HEK293 (cell line): ENCODE data around the gene XIRP2.

Experiments used
- CTCF ChIA-PET: fragments of 350-600 bp; formaldehyde crosslinking; extraction: SDS; loops from one replicate; lab custom pipeline; 2021; ENCODE audit warnings: antibody characterized with exemption; lab: Yijun Ruan, JAX
- POLR2A ChIA-PET: fragments of 300-600 bp; formaldehyde crosslinking; extraction: SDS; loops from one replicate; lab custom pipeline; 2020; ENCODE audit warnings: antibody characterized with exemption, inconsistent platforms; lab: Yijun Ruan, JAX
- H3K27ac ChIP-seq: fragments of 200-500 bp; sonication (Bioruptor generic); 2 replicates; pipeline ENCODE4 v1.5.1; 2014; ENCODE audit warnings: low read depth, low read length, control low read depth, inconsistent platforms; ENCODE audit errors: extremely low read depth
- H3K36me3 ChIP-seq, 2 experiments: fragments of 200-500 bp in 1 of 2; sonication (Bioruptor generic) in 1 of 2; 1 replicate in 1 of 2; 2 replicates in 1 of 2; pipeline ENCODE4 v1.5.1; 2014 to 2017; ENCODE audit warnings: inconsistent platforms in 2 of 2, low read length in 2 of 2; ENCODE audit not compliant: control insufficient read depth in 2 of 2, insufficient read depth in 1 of 2
- H3K4me1 ChIP-seq: fragments of 200-500 bp; sonication (Bioruptor generic); 2 replicates; pipeline ENCODE4 v1.5.1; 2014; ENCODE audit warnings: mild to moderate bottlenecking, low read length, inconsistent platforms; ENCODE audit not compliant: control insufficient read depth, insufficient read depth
- H3K4me3 ChIP-seq: 2 replicates; pipeline ENCODE4 v1.5.1; 2011; ENCODE audit warnings: low read depth, mild to moderate bottlenecking, control low read depth, low read length, moderate library complexity
- H3K9me3 ChIP-seq: fragments of 200-500 bp; sonication (Bioruptor generic); 2 replicates; pipeline ENCODE4 v1.5.1; 2014; ENCODE audit warnings: low read depth, low read length, inconsistent platforms; ENCODE audit not compliant: control insufficient read depth, insufficient read depth
- BCL11A ChIP-seq: fragments of 450-650 bp; formaldehyde crosslinking; IDR thresholded peaks from 2 replicates; pipeline ENCODE4 v1.5.1; 2016; ENCODE audit warnings: low read depth, missing biosample characterization, missing genetic modification characterization
- RBAK ChIP-seq: fragments of 450-650 bp; formaldehyde crosslinking; IDR thresholded peaks from 2 replicates; pipeline ENCODE4 v1.5.1; 2016; ENCODE audit warnings: missing biosample characterization, missing genetic modification characterization
- ZBTB17 ChIP-seq: fragments of 450-650 bp; formaldehyde crosslinking; IDR thresholded peaks from 2 replicates; pipeline ENCODE4 v1.5.1; 2016; ENCODE audit warnings: missing biosample characterization, missing genetic modification characterization
- ZNF621 ChIP-seq: fragments of 450-650 bp; formaldehyde crosslinking; IDR thresholded peaks from 2 replicates; pipeline ENCODE4 v1.5.1; 2017; ENCODE audit warnings: missing biosample characterization, missing genetic modification characterization
- ZNF670 ChIP-seq: fragments of 450-650 bp; formaldehyde crosslinking; IDR thresholded peaks from 2 replicates; pipeline ENCODE4 v1.5.1; 2016; ENCODE audit warnings: missing biosample characterization, missing genetic modification characterization, low read depth
- ZNF837 ChIP-seq: fragments of 450-650 bp; formaldehyde crosslinking; IDR thresholded peaks from 2 replicates; pipeline ENCODE4 v1.5.1; 2016; ENCODE audit warnings: missing biosample characterization, missing genetic modification characterization
- ZSCAN16 ChIP-seq: fragments of 450-650 bp; formaldehyde crosslinking; IDR thresholded peaks from 2 replicates; pipeline ENCODE4 v1.5.1; 2016; ENCODE audit warnings: missing biosample characterization, missing genetic modification characterization
- TF ChIP-seq, protein P1 (sequence below): fragments of 450-650 bp; IDR thresholded peaks from 2 replicates; pipeline ENCODE4 v1.5.1; 2018; ENCODE audit warnings: missing biosample characterization, missing genetic modification characterization
- TF ChIP-seq, protein P2 (sequence below): IDR thresholded peaks from 2 replicates; pipeline ENCODE4 v1.6.1; 2011; ENCODE audit warnings: mild to moderate bottlenecking, low read depth, low read length, borderline replicate concordance
- TF ChIP-seq, protein P3 (sequence below): fragments of 450-650 bp; IDR thresholded peaks from 2 replicates; pipeline ENCODE4 v1.5.1; 2018; ENCODE audit warnings: missing biosample characterization, mild to moderate bottlenecking, missing genetic modification characterization
- TF ChIP-seq, protein P4 (sequence below): fragments of 450-650 bp; formaldehyde crosslinking; IDR thresholded peaks from 2 replicates; pipeline ENCODE4 v1.5.1; 2017; ENCODE audit warnings: missing biosample characterization, missing genetic modification characterization
- TF ChIP-seq, protein P5 (sequence below): fragments of 450-650 bp; formaldehyde crosslinking; IDR thresholded peaks from 2 replicates; pipeline ENCODE4 v1.5.1; 2016; ENCODE audit warnings: missing biosample characterization, missing genetic modification characterization

XIRP2 gene

DNA sequence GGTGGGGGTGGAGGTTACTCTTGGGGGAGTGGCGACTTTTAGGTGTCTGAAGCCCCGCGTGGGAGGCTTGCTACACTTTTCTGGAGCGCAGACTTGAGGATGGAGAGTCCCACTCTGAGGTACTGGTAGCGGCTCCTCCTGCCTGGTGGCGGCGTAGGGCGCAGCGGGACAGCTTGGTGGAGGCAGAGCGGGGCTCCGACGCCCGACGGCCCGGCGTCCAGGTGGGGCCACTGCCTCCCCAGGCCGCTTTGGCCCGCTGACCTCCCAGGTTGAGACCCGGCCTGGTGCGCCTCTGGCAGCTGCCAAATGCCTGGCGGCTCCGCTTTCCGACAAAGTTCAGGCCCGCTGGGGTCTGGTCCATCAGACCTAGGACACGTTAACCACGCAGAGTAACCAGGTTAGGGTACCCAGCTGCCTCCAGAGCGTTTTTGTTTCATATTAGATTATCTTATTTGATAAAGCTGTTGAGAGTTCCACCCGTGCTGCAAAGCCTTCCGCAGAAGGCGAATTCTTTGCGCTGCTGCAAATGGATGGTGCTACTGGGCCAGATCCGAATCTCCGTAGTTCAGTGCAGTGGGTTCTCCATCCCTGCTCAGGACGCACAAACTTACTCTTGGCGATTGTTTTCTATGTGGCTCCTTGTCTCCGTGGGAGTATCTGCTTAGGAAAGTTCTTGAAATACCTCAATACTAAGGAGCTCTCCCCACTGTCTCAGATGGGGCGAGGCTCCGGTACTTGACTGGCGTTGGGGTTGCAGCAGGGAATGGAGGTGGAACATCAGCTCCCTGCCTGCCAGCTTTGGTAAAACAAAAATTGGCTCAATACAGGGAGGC is 405.9 kb downstream of the XIRP2 start:
- no peak overlapping the region for H3K27ac ChIP-seq
- peaks cover 3% of the 10 kb centered on the region; the same call in 1 of the 2 replicates for H3K4me1 ChIP-seq
- no peaks in the 10 kb centered on the region for H3K36me3 ChIP-seq
- peak overlapping the region; percentile 73 for H3K4me3 ChIP-seq
- ChIA-PET POLR2A (no interaction called here), CTCF (interaction anchor here (0.6 to 1.7 kb wide), 4 partner anchors 8 to 211 kb away, joined by 3 to 6 read pairs (median 3); no protein-coding TSS in a partner anchor)
- TF ChIP-seq, protein P1, sequence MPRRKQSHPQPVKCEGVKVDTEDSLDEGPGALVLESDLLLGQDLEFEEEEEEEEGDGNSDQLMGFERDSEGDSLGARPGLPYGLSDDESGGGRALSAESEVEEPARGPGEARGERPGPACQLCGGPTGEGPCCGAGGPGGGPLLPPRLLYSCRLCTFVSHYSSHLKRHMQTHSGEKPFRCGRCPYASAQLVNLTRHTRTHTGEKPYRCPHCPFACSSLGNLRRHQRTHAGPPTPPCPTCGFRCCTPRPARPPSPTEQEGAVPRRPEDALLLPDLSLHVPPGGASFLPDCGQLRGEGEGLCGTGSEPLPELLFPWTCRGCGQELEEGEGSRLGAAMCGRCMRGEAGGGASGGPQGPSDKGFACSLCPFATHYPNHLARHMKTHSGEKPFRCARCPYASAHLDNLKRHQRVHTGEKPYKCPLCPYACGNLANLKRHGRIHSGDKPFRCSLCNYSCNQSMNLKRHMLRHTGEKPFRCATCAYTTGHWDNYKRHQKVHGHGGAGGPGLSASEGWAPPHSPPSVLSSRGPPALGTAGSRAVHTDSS (tag by site-specific recombination): no peak
- TF ChIP-seq ZBTB17 (tag by site-specific recombination): 0 out of 2 replicates have a peak, but pooled peaks have one; percentile 1
- TF ChIP-seq, all 188 proteins: peak for 1
- H3K9me3 ChIP-seq: no peaks in the 10 kb centered on the region

DNA sequence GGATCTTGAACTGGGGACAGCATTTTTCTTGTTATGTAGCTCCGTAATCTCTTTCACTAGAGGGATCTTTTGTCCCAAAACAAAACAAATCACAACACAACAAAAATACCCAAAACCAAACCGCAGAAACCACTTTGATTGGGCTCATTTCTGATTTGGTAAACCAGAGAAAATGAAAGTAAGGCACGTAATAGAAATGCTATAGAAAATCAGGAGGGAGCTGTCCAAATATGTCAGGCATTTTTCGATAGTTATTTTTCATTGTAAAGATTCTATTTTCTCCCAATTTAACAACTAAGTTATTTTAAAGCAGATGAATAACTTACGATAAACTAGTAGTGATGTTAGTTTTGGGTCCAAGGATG is 406.5 kb downstream of the XIRP2 start:
- TF ChIP-seq ZNF837 (tag by site-specific recombination) (no peak), BCL11A (tag by site-specific recombination) (no peak), ZNF621 (tag by site-specific recombination) (no peak), RBAK (tag by site-specific recombination) (no peak)
- TF ChIP-seq, protein P2, sequence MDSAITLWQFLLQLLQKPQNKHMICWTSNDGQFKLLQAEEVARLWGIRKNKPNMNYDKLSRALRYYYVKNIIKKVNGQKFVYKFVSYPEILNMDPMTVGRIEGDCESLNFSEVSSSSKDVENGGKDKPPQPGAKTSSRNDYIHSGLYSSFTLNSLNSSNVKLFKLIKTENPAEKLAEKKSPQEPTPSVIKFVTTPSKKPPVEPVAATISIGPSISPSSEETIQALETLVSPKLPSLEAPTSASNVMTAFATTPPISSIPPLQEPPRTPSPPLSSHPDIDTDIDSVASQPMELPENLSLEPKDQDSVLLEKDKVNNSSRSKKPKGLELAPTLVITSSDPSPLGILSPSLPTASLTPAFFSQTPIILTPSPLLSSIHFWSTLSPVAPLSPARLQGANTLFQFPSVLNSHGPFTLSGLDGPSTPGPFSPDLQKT: no peak
- TF ChIP-seq, protein P3, sequence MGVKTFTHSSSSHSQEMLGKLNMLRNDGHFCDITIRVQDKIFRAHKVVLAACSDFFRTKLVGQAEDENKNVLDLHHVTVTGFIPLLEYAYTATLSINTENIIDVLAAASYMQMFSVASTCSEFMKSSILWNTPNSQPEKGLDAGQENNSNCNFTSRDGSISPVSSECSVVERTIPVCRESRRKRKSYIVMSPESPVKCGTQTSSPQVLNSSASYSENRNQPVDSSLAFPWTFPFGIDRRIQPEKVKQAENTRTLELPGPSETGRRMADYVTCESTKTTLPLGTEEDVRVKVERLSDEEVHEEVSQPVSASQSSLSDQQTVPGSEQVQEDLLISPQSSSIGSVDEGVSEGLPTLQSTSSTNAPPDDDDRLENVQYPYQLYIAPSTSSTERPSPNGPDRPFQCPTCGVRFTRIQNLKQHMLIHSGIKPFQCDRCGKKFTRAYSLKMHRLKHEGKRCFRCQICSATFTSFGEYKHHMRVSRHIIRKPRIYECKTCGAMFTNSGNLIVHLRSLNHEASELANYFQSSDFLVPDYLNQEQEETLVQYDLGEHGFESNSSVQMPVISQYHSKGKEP (tag by site-specific recombination): no peak
- TF ChIP-seq, protein P4, sequence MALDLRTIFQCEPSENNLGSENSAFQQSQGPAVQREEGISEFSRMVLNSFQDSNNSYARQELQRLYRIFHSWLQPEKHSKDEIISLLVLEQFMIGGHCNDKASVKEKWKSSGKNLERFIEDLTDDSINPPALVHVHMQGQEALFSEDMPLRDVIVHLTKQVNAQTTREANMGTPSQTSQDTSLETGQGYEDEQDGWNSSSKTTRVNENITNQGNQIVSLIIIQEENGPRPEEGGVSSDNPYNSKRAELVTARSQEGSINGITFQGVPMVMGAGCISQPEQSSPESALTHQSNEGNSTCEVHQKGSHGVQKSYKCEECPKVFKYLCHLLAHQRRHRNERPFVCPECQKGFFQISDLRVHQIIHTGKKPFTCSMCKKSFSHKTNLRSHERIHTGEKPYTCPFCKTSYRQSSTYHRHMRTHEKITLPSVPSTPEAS (tag by site-specific recombination): no peak
- no peak overlapping the region for H3K27ac ChIP-seq
- peak overlapping the region; percentile 12; the same call in 1 of the 2 replicates for H3K4me3 ChIP-seq
- H3K9me3 ChIP-seq: no peaks in the 10 kb centered on the region
- ChIA-PET POLR2A (no interaction called here), CTCF (interaction anchor here (0.6 to 1.1 kb wide), 2 partner anchors 31 to 210 kb away, joined by 3 read pairs; no protein-coding TSS in a partner anchor)
- peaks cover 3% of the 10 kb centered on the region; the same call in 1 of the 2 replicates for H3K4me1 ChIP-seq
- H3K36me3 ChIP-seq: no peaks in the 10 kb centered on the region

DNA sequence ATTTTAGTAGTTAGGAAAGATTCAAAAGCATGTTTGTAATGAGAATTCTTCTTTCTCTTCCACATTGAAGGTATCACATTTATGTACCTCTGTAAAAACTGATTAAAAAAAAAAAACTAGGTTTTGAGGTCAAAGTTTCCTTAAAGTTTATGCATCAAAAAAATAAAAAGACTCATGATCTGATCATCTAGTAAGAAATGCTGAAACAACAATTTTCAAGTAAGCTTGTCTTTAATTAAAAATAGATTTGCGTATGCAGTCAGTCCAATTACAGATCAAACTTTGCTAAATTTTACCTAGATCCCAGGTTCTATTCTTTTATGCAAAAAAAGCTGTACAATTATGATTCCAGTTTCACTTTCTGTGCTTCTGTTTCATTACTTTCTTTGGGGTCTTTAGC is 409.0 kb downstream of the XIRP2 start:
- H3K4me1 ChIP-seq: no peaks in the 10 kb centered on the region
- no peak overlapping the region for H3K4me3 ChIP-seq
- CTCF ChIA-PET: no interaction called here
- H3K9me3 ChIP-seq: no peaks in the 10 kb centered on the region
- no peaks in the 10 kb centered on the region for H3K36me3 ChIP-seq
- POLR2A ChIA-PET: no interaction called here
- TF ChIP-seq, protein P5, sequence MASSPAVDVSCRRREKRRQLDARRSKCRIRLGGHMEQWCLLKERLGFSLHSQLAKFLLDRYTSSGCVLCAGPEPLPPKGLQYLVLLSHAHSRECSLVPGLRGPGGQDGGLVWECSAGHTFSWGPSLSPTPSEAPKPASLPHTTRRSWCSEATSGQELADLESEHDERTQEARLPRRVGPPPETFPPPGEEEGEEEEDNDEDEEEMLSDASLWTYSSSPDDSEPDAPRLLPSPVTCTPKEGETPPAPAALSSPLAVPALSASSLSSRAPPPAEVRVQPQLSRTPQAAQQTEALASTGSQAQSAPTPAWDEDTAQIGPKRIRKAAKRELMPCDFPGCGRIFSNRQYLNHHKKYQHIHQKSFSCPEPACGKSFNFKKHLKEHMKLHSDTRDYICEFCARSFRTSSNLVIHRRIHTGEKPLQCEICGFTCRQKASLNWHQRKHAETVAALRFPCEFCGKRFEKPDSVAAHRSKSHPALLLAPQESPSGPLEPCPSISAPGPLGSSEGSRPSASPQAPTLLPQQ (tag by site-specific recombination): no peak
- TF ChIP-seq ZSCAN16 (tag by site-specific recombination) (no peak), ZNF670 (tag by site-specific recombination) (no peak)
- H3K27ac ChIP-seq: no peak overlapping the region
